ENCODE data around the gene TTC28. TPM values are rescaled to one million over a fixed set of nuclear protein-coding genes. Genes with fewer than 3 reads are reported as not detected.

TTC28 gene
- total RNA-seq, 1 donor from 2014 or later, result 46.2 TPM

- no peaks in the 10 kb centered on the region for H3K9me3 ChIP-seq (ENCODE audit: low read depth)
- no peaks in the 10 kb centered on the region for H3K9me3 Mint-ChIP-seq
- no peak overlapping the region for H3K4me3 ChIP-seq
- H4K20me1 ChIP-seq (ENCODE audit: low read depth), result peaks cover 21% of the 10 kb centered on the region
- peaks cover 7% of the 10 kb centered on the region for H3K36me3 Mint-ChIP-seq
- H3K36me3 ChIP-seq, result no peaks in the 10 kb centered on the region
- TF ChIP-seq EZH2phosphoT487 (IDR thresholded peaks at IDR 0.05) (no peak), EZH2 (IDR thresholded peaks at IDR 0.05) (no peak), CTCF (IDR thresholded peaks at IDR 0.05) (peak; percentile 96)
- peaks cover 25% of the 10 kb centered on the region for H3K4me1 ChIP-seq
- H3K4me2 ChIP-seq, result peak overlapping the region; percentile 2
- peak overlapping the region; percentile 78 for H3K27ac Mint-ChIP-seq
- H3K4me3 Mint-ChIP-seq, result peak overlapping the region; percentile 25
- H3K79me2 ChIP-seq (ENCODE audit: low read depth), result no peaks in the 10 kb centered on the region
- no peak overlapping the region for H3K9ac ChIP-seq
- peaks cover 16% of the 10 kb centered on the region for H3F3A ChIP-seq (ENCODE audit: low read depth)
- peaks cover 13% of the 10 kb centered on the region for H3K27me3 Mint-ChIP-seq (ENCODE audit: insufficient read depth, low read depth)
- peaks cover 72% of the 10 kb centered on the region for H3K4me1 Mint-ChIP-seq
- H2AFZ ChIP-seq (replicated peaks), result no peak overlapping the region
- DNase-seq (ENCODE audit: low spot score), result peak; percentile 82
- H3K27ac ChIP-seq, result no peak overlapping the region
- no peaks in the 10 kb centered on the region for H3K27me3 ChIP-seq
Observed at GRCh38 chr22:28019881-28020861, 659.5 kb downstream of the TTC28 start.

DNA sequence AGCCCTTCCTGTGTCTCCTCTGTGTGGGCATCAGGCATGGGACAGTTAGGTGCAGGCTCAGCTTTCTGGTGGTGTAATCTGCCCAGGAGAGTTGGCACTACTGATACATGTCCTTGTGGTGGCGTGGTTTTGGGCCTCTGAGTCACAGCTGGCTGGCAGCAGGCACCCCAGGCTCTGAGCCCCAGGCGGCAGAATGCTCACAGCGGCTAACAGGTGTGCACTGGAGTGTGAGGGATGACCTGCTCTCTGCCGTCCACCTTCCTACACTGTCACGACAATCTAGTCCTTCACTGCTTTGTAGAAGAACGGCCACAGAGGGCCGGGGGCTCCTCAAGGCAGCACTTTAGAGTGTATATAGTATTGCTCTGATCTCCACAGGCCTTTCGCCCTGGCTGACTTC lies 660.3 kb downstream of the TTC28 start:
- TF ChIP-seq EZH2phosphoT487 (IDR thresholded peaks at IDR 0.05) (no peak), EZH2 (IDR thresholded peaks at IDR 0.05) (no peak), CTCF (IDR thresholded peaks at IDR 0.05) (no peak)
- no peak overlapping the region for H2AFZ ChIP-seq (replicated peaks)
- no peaks in the 10 kb centered on the region for H3K36me3 ChIP-seq
- H3K27ac ChIP-seq, result no peak overlapping the region
- H3K9me3 ChIP-seq (ENCODE audit: low read depth), result no peaks in the 10 kb centered on the region
- no peaks in the 10 kb centered on the region for H3K27me3 ChIP-seq
- peaks cover 20% of the 10 kb centered on the region for H3K27me3 Mint-ChIP-seq (ENCODE audit: insufficient read depth, low read depth)
- no peak overlapping the region for H3K9ac ChIP-seq
- no peaks in the 10 kb centered on the region for H3K9me3 Mint-ChIP-seq
- H3K4me2 ChIP-seq, result no peak overlapping the region
- H4K20me1 ChIP-seq (ENCODE audit: low read depth), result peaks cover 21% of the 10 kb centered on the region
- H3K27ac Mint-ChIP-seq, result peak overlapping the region; percentile 6
- H3K4me3 ChIP-seq, result no peak overlapping the region
- H3K4me1 Mint-ChIP-seq, result peaks cover 80% of the 10 kb centered on the region
- peak overlapping the region; percentile 25 for H3K4me3 Mint-ChIP-seq
- H3K4me1 ChIP-seq, result peaks cover 33% of the 10 kb centered on the region
- H3F3A ChIP-seq (ENCODE audit: low read depth), result peaks cover 24% of the 10 kb centered on the region
- H3K79me2 ChIP-seq (ENCODE audit: low read depth), result no peaks in the 10 kb centered on the region
- peaks cover 7% of the 10 kb centered on the region for H3K36me3 Mint-ChIP-seq
- DNase-seq (ENCODE audit: low spot score), result no peak

DNA sequence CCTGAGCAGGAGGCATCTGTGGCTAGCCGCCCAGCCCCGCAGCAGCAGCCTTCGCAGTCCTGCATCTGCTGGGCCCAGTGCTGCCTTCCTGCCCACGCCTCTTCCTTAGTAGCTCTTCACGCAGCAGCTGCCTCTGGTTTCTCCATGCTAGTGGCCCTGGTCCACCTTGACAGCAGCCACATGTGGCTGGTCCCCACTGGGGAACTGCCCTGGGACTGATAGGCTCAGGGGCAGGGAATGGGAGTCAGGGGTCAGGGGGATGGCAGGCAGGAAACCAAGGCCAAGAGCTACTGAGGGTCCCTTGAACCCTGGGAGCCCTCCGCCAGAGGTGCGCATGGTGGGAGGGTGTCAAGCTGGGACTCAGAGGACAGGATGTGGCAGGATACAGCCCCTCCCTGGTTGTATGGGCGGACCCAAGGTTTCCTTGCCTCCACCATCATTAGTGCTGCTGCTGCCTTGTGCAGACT lies 661.1 kb downstream of the TTC28 start:
- Histone ChIP-seq H3K4me1 (peaks cover 42% of the 10 kb centered on the region), H3K9me3 (ENCODE audit: low read depth) (no peaks in the 10 kb centered on the region), H2AFZ (replicated peaks) (no peak overlapping the region), H3F3A (ENCODE audit: low read depth) (peaks cover 32% of the 10 kb centered on the region), H4K20me1 (ENCODE audit: low read depth) (peaks cover 21% of the 10 kb centered on the region), H3K27me3 (no peaks in the 10 kb centered on the region), H3K9ac (no peak overlapping the region), H3K79me2 (ENCODE audit: low read depth) (no peaks in the 10 kb centered on the region), H3K36me3 (no peaks in the 10 kb centered on the region), H3K27ac (no peak overlapping the region), H3K4me3 (no peak overlapping the region), H3K4me2 (no peak overlapping the region)
- Mint-ChIP-seq H3K36me3 (peaks cover 7% of the 10 kb centered on the region), H3K27ac (no peak overlapping the region), H3K4me3 (no peak overlapping the region), H3K9me3 (no peaks in the 10 kb centered on the region), H3K27me3 (ENCODE audit: insufficient read depth, low read depth) (peaks cover 20% of the 10 kb centered on the region), H3K4me1 (peaks cover 83% of the 10 kb centered on the region)
- TF ChIP-seq EZH2 (IDR thresholded peaks at IDR 0.05) (no peak), CTCF (IDR thresholded peaks at IDR 0.05) (no peak)
- DNase-seq (ENCODE audit: low spot score), result no peak
